Measurements from ENCODE around the gene RTEL1. TPM values are rescaled to one million over a fixed set of nuclear protein-coding genes. Genes with fewer than 3 reads are reported as not detected.

The RTEL1 gene
- total RNA-seq, 4 donors from 2014 or later: 28.2 to 62.4 (median 46.7) TPM

- Histone ChIP-seq H3K9me3 (no peaks in the 10 kb centered on the region), H3K4me1 (peaks cover 0 to 37% (median 26%) of the 10 kb centered on the region in 4 donors), H3K4me3 (no peak overlapping the region), H3K27me3 (no peaks in the 10 kb centered on the region), H3K27ac (peak overlapping the region in 1 of 4 donors; percentile 88), H3K36me3 (peaks cover 0 to 78% (median 0%) of the 10 kb centered on the region in 3 donors)
- WGBS, 2 donors: 91 to 92% methylated on average over 8 of the region's 8 CpGs
- TF ChIP-seq EP300 (IDR thresholded peaks at IDR 0.05) (no peak), POLR2A (IDR thresholded peaks at IDR 0.05) (no peak)
- TF ChIP-seq, protein P1, sequence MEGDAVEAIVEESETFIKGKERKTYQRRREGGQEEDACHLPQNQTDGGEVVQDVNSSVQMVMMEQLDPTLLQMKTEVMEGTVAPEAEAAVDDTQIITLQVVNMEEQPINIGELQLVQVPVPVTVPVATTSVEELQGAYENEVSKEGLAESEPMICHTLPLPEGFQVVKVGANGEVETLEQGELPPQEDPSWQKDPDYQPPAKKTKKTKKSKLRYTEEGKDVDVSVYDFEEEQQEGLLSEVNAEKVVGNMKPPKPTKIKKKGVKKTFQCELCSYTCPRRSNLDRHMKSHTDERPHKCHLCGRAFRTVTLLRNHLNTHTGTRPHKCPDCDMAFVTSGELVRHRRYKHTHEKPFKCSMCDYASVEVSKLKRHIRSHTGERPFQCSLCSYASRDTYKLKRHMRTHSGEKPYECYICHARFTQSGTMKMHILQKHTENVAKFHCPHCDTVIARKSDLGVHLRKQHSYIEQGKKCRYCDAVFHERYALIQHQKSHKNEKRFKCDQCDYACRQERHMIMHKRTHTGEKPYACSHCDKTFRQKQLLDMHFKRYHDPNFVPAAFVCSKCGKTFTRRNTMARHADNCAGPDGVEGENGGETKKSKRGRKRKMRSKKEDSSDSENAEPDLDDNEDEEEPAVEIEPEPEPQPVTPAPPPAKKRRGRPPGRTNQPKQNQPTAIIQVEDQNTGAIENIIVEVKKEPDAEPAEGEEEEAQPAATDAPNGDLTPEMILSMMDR (IDR thresholded peaks at IDR 0.05): no peak
- no peak for DNase-seq (ENCODE audit: low spot score in 2 of 2)
These were observed 47.3 kb downstream of the RTEL1 start for GRCh38 chr20:63705232-63706026.

GRCh38 chr20:63706027-63706695 is 48.0 kb downstream of the RTEL1 start:
- TF ChIP-seq POLR2A (IDR thresholded peaks at IDR 0.05) (no peak), EP300 (IDR thresholded peaks at IDR 0.05) (no peak)
- TF ChIP-seq, protein P1 (IDR thresholded peaks at IDR 0.05): no peak
- DNase-seq (ENCODE audit: low spot score in 2 of 2): no peak
- Histone ChIP-seq H3K4me1 (peaks cover 0 to 39% (median 26%) of the 10 kb centered on the region in 4 donors), H3K9me3 (no peaks in the 10 kb centered on the region), H3K27ac (peak overlapping the region in 3 of 4 donors; percentile 86 to 88 (median 86)), H3K36me3 (peaks cover 0 to 78% (median under 1%) of the 10 kb centered on the region in 3 donors), H3K27me3 (no peaks in the 10 kb centered on the region), H3K4me3 (peak overlapping the region in 3 of 4 donors; percentile 71 to 89 (median 75))
- 78 to 86% methylated on average over 12 of the region's 12 CpGs for WGBS, 2 donors

GRCh38 chr20:63706852-63707557 is 48.9 kb downstream of the RTEL1 start:
- H3K27me3 ChIP-seq: no peaks in the 10 kb centered on the region
- H3K27ac ChIP-seq: peak overlapping the region; percentile 51 to 88 (median 86)
- no peaks in the 10 kb centered on the region for H3K9me3 ChIP-seq
- H3K36me3 ChIP-seq: peaks cover 0 to 79% (median 5%) of the 10 kb centered on the region in 3 donors
- H3K4me1 ChIP-seq: peaks cover 0 to 39% (median 26%) of the 10 kb centered on the region in 4 donors
- DNase-seq (ENCODE audit: low spot score in 2 of 2): no peak
- no peak for TF ChIP-seq EP300 (IDR thresholded peaks at IDR 0.05)
- TF ChIP-seq, protein P1 (IDR thresholded peaks at IDR 0.05): peak in 1 of 5 experiments; percentile 13
- 1 to 2% methylated on average over 39 to 43 of the region's 56 CpGs for WGBS, 2 donors
- peak overlapping the region; percentile 71 to 96 (median 82) for H3K4me3 ChIP-seq

- Histone ChIP-seq H3K27ac (peak within 1 kb of the TSS; percentile 51 to 88 (median 86)), H3K4me1 (peaks cover 0 to 39% (median 26%) of the 10 kb centered on the region in 4 donors), H3K9me3 (peaks cover 0 to 6% (median 0%) of the 10 kb centered on the region in 4 donors), H3K36me3 (peaks cover 0 to 79% (median 5%) of the 10 kb centered on the region in 3 donors), H3K27me3 (no peaks in the 10 kb centered on the region), H3K4me3 (peak within 1 kb of the TSS; percentile 71 to 96 (median 82))
- 0 to 1% methylated on average over 1 to 50 of the region's 98 CpGs for WGBS, 2 donors
- DNase-seq (ENCODE audit: low spot score in 2 of 2): peak; percentile 79 to 85
- TF ChIP-seq POLR2A (IDR thresholded peaks at IDR 0.05) (peak; percentile 0 to 54), EP300 (IDR thresholded peaks at IDR 0.05) (peak; percentile 32 to 90)
- TF ChIP-seq, protein P1 (IDR thresholded peaks at IDR 0.05): peak in 2 of 5 experiments; percentile 20 to 44
These were observed 49.6 kb downstream of the RTEL1 start, which contains the start of the genes ARFRP1 and ZGPAT for GRCh38 chr20:63707558-63708300. Gene ARFRP1 (minus strand): TSS chr20:63707976. CDS start chr20:63707091, 885 bp downstream. Gene ZGPAT (plus strand): TSS chr20:63708039. CDS start chr20:63708581, 542 bp downstream.

Measured in tibial nerve (tissue), 4 donors.